ENCODE results near the gene SLC2A8. TPM values are rescaled to one million over a fixed set of nuclear protein-coding genes. Genes with fewer than 3 reads are reported as not detected.

SLC2A8 gene
- total RNA-seq, 4 donors from 2014 or later: 7.4 to 58.1 (median 42.9) TPM

DNA sequence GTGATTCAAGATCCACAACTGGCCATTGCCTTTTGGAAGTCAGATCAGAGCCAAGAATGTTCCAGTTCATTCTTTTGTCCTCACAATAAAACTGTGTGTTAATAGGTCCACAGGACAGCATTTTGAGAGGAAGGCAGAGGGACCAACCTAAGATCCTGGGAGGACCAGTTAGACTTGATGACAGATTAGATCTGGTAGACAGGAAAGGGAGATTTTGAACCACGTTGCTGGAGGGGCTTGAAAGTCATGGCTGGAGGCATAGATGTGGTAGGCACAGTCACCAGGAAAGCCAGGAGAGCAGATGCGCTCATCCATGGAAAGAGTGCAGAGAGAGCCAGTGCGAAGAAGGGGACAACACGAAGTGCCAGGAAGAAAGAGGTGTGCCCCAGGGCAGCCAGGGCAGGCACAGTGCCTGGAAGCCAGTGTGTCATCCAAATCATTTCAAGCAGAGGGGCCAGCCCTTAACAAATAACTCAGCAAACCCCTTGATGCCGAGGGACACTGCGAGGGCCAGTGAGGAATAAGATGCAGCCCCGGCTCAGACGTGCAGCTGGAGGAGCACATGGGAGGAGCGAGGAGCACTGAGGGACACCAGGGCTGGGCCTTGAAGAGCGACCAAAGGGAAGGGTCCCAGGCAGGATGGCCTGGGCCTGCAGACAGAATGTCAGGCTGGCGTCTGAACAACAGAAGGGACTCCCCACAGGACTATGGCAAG lies 12.8 kb upstream of the SLC2A8 start:
- TF ChIP-seq, protein P1, sequence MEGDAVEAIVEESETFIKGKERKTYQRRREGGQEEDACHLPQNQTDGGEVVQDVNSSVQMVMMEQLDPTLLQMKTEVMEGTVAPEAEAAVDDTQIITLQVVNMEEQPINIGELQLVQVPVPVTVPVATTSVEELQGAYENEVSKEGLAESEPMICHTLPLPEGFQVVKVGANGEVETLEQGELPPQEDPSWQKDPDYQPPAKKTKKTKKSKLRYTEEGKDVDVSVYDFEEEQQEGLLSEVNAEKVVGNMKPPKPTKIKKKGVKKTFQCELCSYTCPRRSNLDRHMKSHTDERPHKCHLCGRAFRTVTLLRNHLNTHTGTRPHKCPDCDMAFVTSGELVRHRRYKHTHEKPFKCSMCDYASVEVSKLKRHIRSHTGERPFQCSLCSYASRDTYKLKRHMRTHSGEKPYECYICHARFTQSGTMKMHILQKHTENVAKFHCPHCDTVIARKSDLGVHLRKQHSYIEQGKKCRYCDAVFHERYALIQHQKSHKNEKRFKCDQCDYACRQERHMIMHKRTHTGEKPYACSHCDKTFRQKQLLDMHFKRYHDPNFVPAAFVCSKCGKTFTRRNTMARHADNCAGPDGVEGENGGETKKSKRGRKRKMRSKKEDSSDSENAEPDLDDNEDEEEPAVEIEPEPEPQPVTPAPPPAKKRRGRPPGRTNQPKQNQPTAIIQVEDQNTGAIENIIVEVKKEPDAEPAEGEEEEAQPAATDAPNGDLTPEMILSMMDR (IDR thresholded peaks at IDR 0.05): no peak

DNA sequence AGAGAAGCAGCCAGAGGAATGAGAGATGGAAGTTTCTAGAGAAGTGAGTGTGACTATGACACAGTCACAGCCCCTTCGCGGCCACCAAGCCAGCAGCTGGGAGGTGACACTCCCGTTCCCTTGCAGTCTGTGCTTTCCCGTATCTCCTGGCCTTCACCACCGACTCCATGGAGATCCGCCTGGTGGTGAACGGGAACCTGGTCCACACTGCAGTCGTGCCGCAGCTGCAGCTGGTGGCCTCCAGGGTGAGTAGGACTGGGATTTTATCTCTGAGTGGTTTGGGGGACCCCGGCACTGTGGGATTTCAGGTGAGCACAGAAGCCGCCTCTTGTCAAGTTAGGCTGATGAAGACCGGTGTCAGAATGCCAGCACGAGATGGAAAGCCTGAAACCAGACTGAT lies 12.1 kb upstream of the SLC2A8 start:
- no peak for TF ChIP-seq POLR2A (IDR thresholded peaks at IDR 0.05)
- TF ChIP-seq, protein P1 (IDR thresholded peaks at IDR 0.05): no peak
- H3K9me3 ChIP-seq: no peaks in the 10 kb centered on the region
- no peaks in the 10 kb centered on the region for H3K36me3 ChIP-seq
- H3K27me3 ChIP-seq: no peaks in the 10 kb centered on the region
- no peak overlapping the region for H3K27ac ChIP-seq
- DNase-seq: no peak
- peaks cover 0 to 12% (median 0%) of the 10 kb centered on the region in 4 donors for H3K4me1 ChIP-seq
- no peak overlapping the region for H3K4me3 ChIP-seq

More for the DNA sequence above, 12.8 kb upstream of the SLC2A8 start:
- DNase-seq: no peak
- peaks cover 0 to 11% (median 0%) of the 10 kb centered on the region in 4 donors for H3K4me1 ChIP-seq
- no peak overlapping the region for H3K27ac ChIP-seq
- no peak overlapping the region for H3K4me3 ChIP-seq
- peaks cover 0 to under 1% (median 0%) of the 10 kb centered on the region in 4 donors for H3K9me3 ChIP-seq
- H3K27me3 ChIP-seq: no peaks in the 10 kb centered on the region
- no peaks in the 10 kb centered on the region for H3K36me3 ChIP-seq

DNA sequence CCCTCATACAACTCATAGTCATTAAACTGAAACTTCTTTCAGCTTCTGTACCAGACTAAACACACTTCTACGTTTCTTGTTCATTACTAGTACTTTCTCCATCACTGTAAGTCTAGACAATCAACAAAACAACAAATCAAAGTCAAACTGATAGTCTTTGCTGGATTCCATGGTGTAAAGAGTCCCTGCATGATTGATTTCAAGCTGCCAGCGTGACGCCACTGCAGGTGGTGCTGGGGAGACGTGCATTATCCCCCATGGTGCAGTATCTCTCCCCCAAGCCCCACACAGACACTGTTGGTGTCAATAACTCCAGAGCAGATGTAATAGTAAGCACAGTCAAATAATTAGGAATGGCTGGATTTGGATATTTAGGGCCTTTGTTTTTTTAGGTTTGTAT lies 10.7 kb upstream of the SLC2A8 start:
- TF ChIP-seq, protein P1 (IDR thresholded peaks at IDR 0.05): no peak
- no peak for TF ChIP-seq POLR2A (IDR thresholded peaks at IDR 0.05)
- Histone ChIP-seq H3K9me3 (no peaks in the 10 kb centered on the region), H3K4me3 (no peak overlapping the region), H3K27me3 (no peaks in the 10 kb centered on the region), H3K36me3 (no peaks in the 10 kb centered on the region), H3K4me1 (peaks cover 0 to 20% (median 0%) of the 10 kb centered on the region in 4 donors), H3K27ac (no peak overlapping the region)
- DNase-seq: no peak

DNA sequence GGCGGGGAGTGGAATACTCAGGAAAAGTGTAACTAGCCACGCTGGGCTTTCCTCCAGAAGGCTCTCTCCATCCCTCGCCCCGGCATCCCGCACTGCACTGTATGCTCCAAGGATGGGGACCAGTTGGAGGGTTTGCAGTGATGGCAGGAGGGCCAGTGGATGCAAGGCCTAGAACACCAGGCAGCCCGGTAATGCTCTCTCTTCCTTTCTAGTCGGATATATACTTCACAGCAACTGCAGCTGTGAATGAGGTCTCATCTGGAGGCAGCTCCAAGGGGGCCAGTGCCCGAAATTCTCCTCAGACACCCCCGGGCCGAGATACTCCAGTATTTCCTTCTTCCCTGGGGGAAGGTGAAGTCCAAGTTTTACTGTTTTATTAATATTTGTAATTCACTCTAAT lies 10.0 kb upstream of the SLC2A8 start:
- Histone ChIP-seq H3K9me3 (no peaks in the 10 kb centered on the region), H3K36me3 (no peaks in the 10 kb centered on the region), H3K4me3 (no peak overlapping the region), H3K27ac (no peak overlapping the region), H3K27me3 (no peaks in the 10 kb centered on the region), H3K4me1 (peaks cover 0 to 20% (median 0%) of the 10 kb centered on the region in 4 donors)
- TF ChIP-seq, protein P1 (IDR thresholded peaks at IDR 0.05): no peak
- no peak for TF ChIP-seq POLR2A (IDR thresholded peaks at IDR 0.05)
- DNase-seq: no peak

DNA sequence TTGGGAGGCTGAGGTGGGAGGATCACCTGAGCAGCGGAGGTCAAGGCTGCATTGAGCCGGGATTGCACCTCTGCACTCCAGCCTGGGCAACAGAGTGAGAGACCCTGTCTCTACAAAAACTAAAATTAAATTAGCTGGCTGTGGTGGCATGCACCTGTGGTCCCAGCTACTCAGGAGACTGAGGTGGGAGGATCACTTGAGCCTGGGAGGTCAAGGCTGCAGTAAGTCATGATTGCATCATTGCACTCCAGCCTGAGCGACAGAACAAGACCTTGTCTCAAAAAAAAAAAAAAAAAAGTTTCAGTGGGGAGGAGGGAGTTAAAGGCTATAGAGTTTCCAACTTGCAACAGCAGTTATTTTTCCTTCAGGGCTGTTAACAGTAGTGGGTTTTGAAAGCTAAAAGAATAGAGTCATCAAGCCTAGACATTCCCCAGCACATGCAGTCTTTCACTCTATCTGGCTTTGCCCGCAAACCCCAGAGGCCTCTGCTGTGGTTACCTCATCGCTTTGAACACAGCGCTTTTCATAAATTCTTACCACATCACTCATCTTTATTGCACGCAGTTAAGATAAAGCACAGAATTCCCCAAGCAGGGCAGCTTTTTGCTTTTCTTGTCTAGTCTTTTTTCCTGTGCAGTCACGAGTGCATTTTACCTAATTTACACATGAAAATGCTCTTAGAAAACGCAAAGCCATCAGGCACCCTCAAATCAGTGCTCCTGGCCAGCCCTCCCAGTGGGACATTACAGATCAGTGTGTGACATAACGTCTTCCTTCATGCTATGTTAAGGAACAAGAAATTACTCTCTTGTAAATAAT lies 8.7 kb upstream of the SLC2A8 start:
- Histone ChIP-seq H3K27ac (peak overlapping the region in 3 of 4 donors; percentile 29 to 61 (median 42)), H3K4me1 (peaks cover 0 to 20% (median 0%) of the 10 kb centered on the region in 4 donors), H3K4me3 (no peak overlapping the region), H3K9me3 (no peaks in the 10 kb centered on the region), H3K27me3 (no peaks in the 10 kb centered on the region), H3K36me3 (no peaks in the 10 kb centered on the region)
- DNase-seq: peak in 2 of 3 donors; percentile 54 to 91
- TF ChIP-seq POLR2A (IDR thresholded peaks at IDR 0.05): no peak
- TF ChIP-seq, protein P1 (IDR thresholded peaks at IDR 0.05): no peak

All from Peyer's patch (tissue), 4 donors.